IPS-15b (cell line): ENCODE measurements around the gene MLC1.

Experiments
- H3K27me3 ChIP-seq: one replicate; pipeline ENCODE4 v1.6.1; 2013; ENCODE audit warnings: low read length; ENCODE audit not compliant: control insufficient read depth, insufficient read depth
- H3K36me3 ChIP-seq: one replicate; pipeline ENCODE4 v1.6.1; 2013; ENCODE audit warnings: low read length; ENCODE audit not compliant: control insufficient read depth, insufficient read depth
- H3K4me1 ChIP-seq: one replicate; pipeline ENCODE4 v1.6.1; 2013; ENCODE audit warnings: mild to moderate bottlenecking, low read length; ENCODE audit not compliant: control insufficient read depth, insufficient read depth
- H3K4me3 ChIP-seq: one replicate; pipeline ENCODE4 v1.5.1; 2013; ENCODE audit warnings: low read depth, low read length
- H3K9ac ChIP-seq: one replicate; pipeline ENCODE4 v1.6.1; 2013; ENCODE audit warnings: low read depth, mild to moderate bottlenecking, low read length
- H3K9me3 ChIP-seq: one replicate; pipeline ENCODE4 v1.6.1; 2013; ENCODE audit warnings: mild to moderate bottlenecking, low read length; ENCODE audit not compliant: control insufficient read depth, insufficient read depth

Gene MLC1

GRCh38 chr22:50083462-50084079 is 1.7 kb downstream of the MLC1 start:
- Histone ChIP-seq H3K36me3 (no peaks in the 10 kb centered on the region), H3K27me3 (no peaks in the 10 kb centered on the region), H3K9ac (no peak overlapping the region), H3K9me3 (no peaks in the 10 kb centered on the region), H3K4me1 (peaks cover 2% of the 10 kb centered on the region), H3K4me3 (no peak overlapping the region)

GRCh38 chr22:50082961-50083461 is 2.2 kb downstream of the MLC1 start:
- Histone ChIP-seq H3K9me3 (no peaks in the 10 kb centered on the region), H3K4me1 (peaks cover 2% of the 10 kb centered on the region), H3K27me3 (no peaks in the 10 kb centered on the region), H3K9ac (no peak overlapping the region), H3K36me3 (no peaks in the 10 kb centered on the region), H3K4me3 (no peak overlapping the region)

GRCh38 chr22:50082197-50082715 is 3.0 kb downstream of the MLC1 start:
- no peak overlapping the region for H3K4me3 ChIP-seq
- peaks cover 2% of the 10 kb centered on the region for H3K4me1 ChIP-seq
- H3K9ac ChIP-seq = no peak overlapping the region
- no peaks in the 10 kb centered on the region for H3K9me3 ChIP-seq
- no peaks in the 10 kb centered on the region for H3K36me3 ChIP-seq
- no peaks in the 10 kb centered on the region for H3K27me3 ChIP-seq

- H3K9ac ChIP-seq = no peak overlapping the region
- H3K36me3 ChIP-seq = no peaks in the 10 kb centered on the region
- H3K27me3 ChIP-seq = no peaks in the 10 kb centered on the region
- peaks cover 2% of the 10 kb centered on the region for H3K4me1 ChIP-seq
- H3K4me3 ChIP-seq = no peak overlapping the region
- H3K9me3 ChIP-seq = no peaks in the 10 kb centered on the region
Observed at GRCh38 chr22:50081426-50082196, 3.6 kb downstream of the MLC1 start.

GRCh38 chr22:50080077-50080465 is 5.2 kb downstream of the MLC1 start:
- Histone ChIP-seq H3K36me3 (no peaks in the 10 kb centered on the region), H3K9me3 (no peaks in the 10 kb centered on the region), H3K4me1 (peaks cover 2% of the 10 kb centered on the region), H3K27me3 (no peaks in the 10 kb centered on the region), H3K4me3 (no peak overlapping the region), H3K9ac (no peak overlapping the region)

- H3K4me1 ChIP-seq = peaks cover 2% of the 10 kb centered on the region
- H3K4me3 ChIP-seq = no peak overlapping the region
- no peak overlapping the region for H3K9ac ChIP-seq
- no peaks in the 10 kb centered on the region for H3K27me3 ChIP-seq
- H3K9me3 ChIP-seq = no peaks in the 10 kb centered on the region
- H3K36me3 ChIP-seq = no peaks in the 10 kb centered on the region
Observed at GRCh38 chr22:50078761-50079160, 6.5 kb downstream of the MLC1 start.

- Histone ChIP-seq H3K36me3 (no peaks in the 10 kb centered on the region), H3K4me3 (no peak overlapping the region), H3K27me3 (no peaks in the 10 kb centered on the region), H3K9ac (no peak overlapping the region), H3K9me3 (no peaks in the 10 kb centered on the region), H3K4me1 (peaks cover under 1% of the 10 kb centered on the region)
Observed at GRCh38 chr22:50078246-50078645, 7.0 kb downstream of the MLC1 start.

GRCh38 chr22:50076646-50077535 is 8.3 kb downstream of the MLC1 start:
- Histone ChIP-seq H3K4me3 (no peak overlapping the region), H3K9ac (no peak overlapping the region), H3K4me1 (no peaks in the 10 kb centered on the region), H3K27me3 (no peaks in the 10 kb centered on the region), H3K9me3 (no peaks in the 10 kb centered on the region), H3K36me3 (no peaks in the 10 kb centered on the region)

GRCh38 chr22:50074551-50075530 is 10.4 kb downstream of the MLC1 start:
- no peak overlapping the region for H3K9ac ChIP-seq
- no peak overlapping the region for H3K4me3 ChIP-seq
- no peaks in the 10 kb centered on the region for H3K9me3 ChIP-seq
- H3K36me3 ChIP-seq = no peaks in the 10 kb centered on the region
- no peaks in the 10 kb centered on the region for H3K4me1 ChIP-seq
- H3K27me3 ChIP-seq = no peaks in the 10 kb centered on the region

GRCh38 chr22:50074056-50074455 is 11.2 kb downstream of the MLC1 start:
- H3K4me1 ChIP-seq = no peaks in the 10 kb centered on the region

More at GRCh38 chr22:50074056-50074455, 11.2 kb downstream of the MLC1 start:
- Histone ChIP-seq H3K9ac (no peak overlapping the region), H3K9me3 (no peaks in the 10 kb centered on the region), H3K36me3 (no peaks in the 10 kb centered on the region), H3K27me3 (no peaks in the 10 kb centered on the region), H3K4me3 (no peak overlapping the region)
